Measurements from ENCODE around the gene SETD7. TPM values are rescaled to one million over a fixed set of nuclear protein-coding genes. Genes with fewer than 3 reads are reported as not detected.

Gene SETD7
- total RNA-seq, 1 donor from 2014 or later: 8.2 TPM

DNA sequence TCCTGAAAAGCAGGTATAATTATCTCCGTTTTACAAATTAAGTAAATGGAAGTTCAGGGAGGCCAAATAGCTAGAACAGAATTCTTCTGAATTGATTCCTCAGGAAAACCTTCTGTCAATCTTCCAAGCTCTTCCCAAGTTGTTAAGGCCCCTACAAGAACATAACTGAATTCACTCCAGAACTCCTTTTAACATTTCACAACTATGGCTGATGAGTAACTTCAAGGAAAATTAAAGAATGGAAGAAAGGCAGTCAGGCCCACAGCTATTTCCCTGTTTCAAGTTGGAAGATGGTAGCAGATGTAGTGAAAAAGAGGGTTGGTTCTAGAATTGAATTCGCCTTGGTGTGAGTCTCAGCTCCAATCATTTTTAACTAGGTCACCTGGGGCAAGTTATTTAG is 15.9 kb downstream of the SETD7 start:
- H3K27ac Mint-ChIP-seq: no peak overlapping the region

GRCh38 chr4:139537292-139537691 is 18.7 kb downstream of the SETD7 start:
- Mint-ChIP-seq H3K4me3 (no peak overlapping the region), H3K27ac (no peak overlapping the region), H3K27me3 (ENCODE audit: insufficient read depth, low read depth) (no peaks in the 10 kb centered on the region), H3K36me3 (peaks cover 11% of the 10 kb centered on the region), H3K4me1 (peaks cover 9% of the 10 kb centered on the region), H3K9me3 (no peaks in the 10 kb centered on the region)
- Histone ChIP-seq H3K36me3 (no peaks in the 10 kb centered on the region), H3K9ac (no peak overlapping the region), H3K27me3 (no peaks in the 10 kb centered on the region), H3K9me3 (ENCODE audit: low read depth) (no peaks in the 10 kb centered on the region), H4K20me1 (ENCODE audit: low read depth) (no peaks in the 10 kb centered on the region), H3K4me3 (no peak overlapping the region), H3K27ac (no peak overlapping the region), H3K4me1 (no peaks in the 10 kb centered on the region), H3F3A (ENCODE audit: low read depth) (no peaks in the 10 kb centered on the region), H3K79me2 (ENCODE audit: low read depth) (no peaks in the 10 kb centered on the region), H3K4me2 (no peak overlapping the region), H2AFZ (replicated peaks) (no peak overlapping the region)
- TF ChIP-seq EZH2 (IDR thresholded peaks at IDR 0.05) (no peak), EZH2phosphoT487 (IDR thresholded peaks at IDR 0.05) (no peak), CTCF (IDR thresholded peaks at IDR 0.05) (no peak)
- DNase-seq (ENCODE audit: low spot score): no peak

More for the DNA sequence above, 15.9 kb downstream of the SETD7 start:
- no peak overlapping the region for H3K4me2 ChIP-seq
- Mint-ChIP-seq H3K27me3 (ENCODE audit: insufficient read depth, low read depth) (no peaks in the 10 kb centered on the region), H3K4me3 (no peak overlapping the region), H3K36me3 (peaks cover 23% of the 10 kb centered on the region), H3K4me1 (no peaks in the 10 kb centered on the region), H3K9me3 (no peaks in the 10 kb centered on the region)
- H2AFZ ChIP-seq (replicated peaks): no peak overlapping the region
- H3K4me1 ChIP-seq: no peaks in the 10 kb centered on the region
- no peak overlapping the region for H3K27ac ChIP-seq
- H3K9me3 ChIP-seq (ENCODE audit: low read depth): no peaks in the 10 kb centered on the region
- DNase-seq (ENCODE audit: low spot score): no peak
- TF ChIP-seq EZH2phosphoT487 (IDR thresholded peaks at IDR 0.05) (no peak), CTCF (IDR thresholded peaks at IDR 0.05) (no peak), EZH2 (IDR thresholded peaks at IDR 0.05) (no peak)
- H3F3A ChIP-seq (ENCODE audit: low read depth): no peaks in the 10 kb centered on the region
- H4K20me1 ChIP-seq (ENCODE audit: low read depth): no peaks in the 10 kb centered on the region
- H3K9ac ChIP-seq: no peak overlapping the region
- H3K27me3 ChIP-seq: no peaks in the 10 kb centered on the region
- no peaks in the 10 kb centered on the region for H3K36me3 ChIP-seq
- no peak overlapping the region for H3K4me3 ChIP-seq
- H3K79me2 ChIP-seq (ENCODE audit: low read depth): no peaks in the 10 kb centered on the region

- Mint-ChIP-seq H3K4me1 (peaks cover 9% of the 10 kb centered on the region), H3K27me3 (ENCODE audit: insufficient read depth, low read depth) (peaks cover 2% of the 10 kb centered on the region), H3K36me3 (peaks cover 6% of the 10 kb centered on the region), H3K4me3 (no peak overlapping the region), H3K9me3 (no peaks in the 10 kb centered on the region), H3K27ac (no peak overlapping the region)
- H3K9me3 ChIP-seq (ENCODE audit: low read depth): no peaks in the 10 kb centered on the region
- H3K4me3 ChIP-seq: no peak overlapping the region
- H3K4me2 ChIP-seq: no peak overlapping the region
- no peaks in the 10 kb centered on the region for H3K36me3 ChIP-seq
- no peak overlapping the region for H3K9ac ChIP-seq
- no peaks in the 10 kb centered on the region for H3K4me1 ChIP-seq
- H3K27me3 ChIP-seq: no peaks in the 10 kb centered on the region
- no peak overlapping the region for H2AFZ ChIP-seq (replicated peaks)
- H4K20me1 ChIP-seq (ENCODE audit: low read depth): no peaks in the 10 kb centered on the region
- H3K79me2 ChIP-seq (ENCODE audit: low read depth): no peaks in the 10 kb centered on the region
- no peak for DNase-seq (ENCODE audit: low spot score)
- H3F3A ChIP-seq (ENCODE audit: low read depth): no peaks in the 10 kb centered on the region
- TF ChIP-seq CTCF (IDR thresholded peaks at IDR 0.05): no peak
- no peak for TF ChIP-seq EZH2phosphoT487 (IDR thresholded peaks at IDR 0.05)
- no peak for TF ChIP-seq EZH2 (IDR thresholded peaks at IDR 0.05)
- no peak overlapping the region for H3K27ac ChIP-seq
These were observed 20.2 kb downstream of the SETD7 start for GRCh38 chr4:139535871-139536234.

Data from neural progenitor cell (in vitro differentiated cells).